Measurements from ENCODE around the gene SLC34A1.

Gene SLC34A1

DNA sequence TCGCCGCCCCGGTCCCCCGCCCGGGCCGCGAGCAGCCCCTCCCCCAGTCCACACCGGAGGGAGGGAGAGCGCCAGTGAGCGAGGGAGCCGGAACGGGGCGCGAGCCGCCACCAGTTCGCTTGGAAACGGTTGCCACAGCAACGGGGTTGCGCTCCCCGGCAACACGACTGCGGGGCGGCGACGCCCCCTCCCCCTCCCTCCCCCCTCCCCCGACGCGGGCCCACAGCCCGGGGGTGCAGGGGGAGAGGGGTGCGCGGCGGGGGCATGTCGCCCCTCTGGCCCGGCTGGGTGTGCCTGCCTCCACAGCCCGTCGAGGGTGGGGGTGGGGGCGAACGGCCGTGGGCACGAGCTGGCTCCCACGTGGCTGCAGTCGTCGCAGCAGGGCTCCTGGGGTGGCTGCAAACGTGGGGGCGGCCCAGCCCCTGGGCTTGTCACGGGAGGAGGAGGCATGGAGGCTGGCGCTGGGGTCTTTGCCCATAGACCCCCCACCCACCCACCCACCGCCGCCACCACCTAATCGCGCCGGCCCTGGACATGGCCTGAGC is 62.9 kb downstream of the SLC34A1 start:
- DNase-seq: peak; percentile 78

DNA sequence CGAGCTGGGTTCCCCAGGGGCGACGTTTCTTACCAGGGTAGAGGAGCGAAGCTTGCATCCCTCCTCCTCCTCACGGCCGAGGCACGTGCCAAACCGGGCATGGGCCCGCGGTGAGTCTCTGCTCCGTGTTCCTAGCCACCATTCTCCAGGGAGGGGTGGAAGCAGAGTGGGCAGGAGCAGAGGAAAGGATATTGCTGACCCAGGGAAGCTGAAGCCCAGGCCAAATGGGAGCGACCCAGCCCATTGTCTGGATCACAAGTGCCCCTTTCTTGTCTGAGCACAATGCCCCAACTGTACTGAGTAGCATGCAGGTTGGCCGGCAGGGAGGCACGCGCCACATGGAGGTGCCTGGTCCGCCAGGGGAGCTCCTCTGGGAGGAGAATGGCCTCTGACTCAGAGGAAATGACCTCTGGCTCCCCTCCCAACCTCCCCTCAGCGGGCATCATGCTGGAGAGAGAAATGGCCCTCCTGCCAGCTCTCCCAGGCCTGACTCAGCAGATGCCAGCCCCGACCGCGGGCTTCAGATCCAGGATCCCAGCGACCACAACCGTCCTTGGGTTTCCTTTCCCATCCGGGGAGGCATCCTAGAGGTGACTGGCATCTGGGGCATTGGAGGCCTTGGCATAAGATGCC is 63.5 kb downstream of the SLC34A1 start:
- peak; percentile 38 for DNase-seq
